Measurements from ENCODE around the gene CACNA1B. TPM values are rescaled to one million over a fixed set of nuclear protein-coding genes. Genes with fewer than 3 reads are reported as not detected.
A peak's percentile ranks its signal among the peaks of the same experiment; 100 is the strongest.

CACNA1B gene
- total and polyA plus RNA-seq, 9 of the 15 experiments (the other 6 are each of a cell fraction or from before 2014, with no cell fraction given), result 0.01 to 0.04 TPM; not detected in 7

GRCh38 chr9:138009803-138010690, 132.5 kb downstream of the CACNA1B start:
- Histone ChIP-seq H3K9me1 (ENCODE audit: control insufficient read depth, insufficient read depth, low read length) (no peaks in the 10 kb centered on the region), H3K36me3 (ENCODE audit: control insufficient read depth, insufficient read depth, low read length) (no peaks in the 10 kb centered on the region), H4K20me1 (replicated peaks; ENCODE audit: control insufficient read depth, insufficient read depth, low read length) (peaks cover 13% of the 10 kb centered on the region), H3K4me1 (replicated peaks in 1 of 2; ENCODE audit: control insufficient read depth in 2 of 2, insufficient read depth in 2 of 2, low read length in 2 of 2) (peaks cover 0 to 3% of the 10 kb centered on the region in 2 experiments; a peak in 1 of 5 replicates), H2AFZ (ENCODE audit: low read depth, low read length) (no peak overlapping the region), H3K27ac (ENCODE audit: extremely low read depth, low read depth, low read length) (no peak overlapping the region), H3K27me3 (ENCODE audit: control insufficient read depth in 2 of 2, insufficient read depth in 2 of 2, low read length in 2 of 2) (peaks cover 4 to 73% of the 10 kb centered on the region in 2 experiments; a peak in 4 of 5 replicates), H3K9ac (ENCODE audit: insufficient read depth in 1 of 2, low read depth in 2 of 2, low read length in 2 of 2) (no peak overlapping the region; a peak in 1 of 4 replicates), H3K4me2 (ENCODE audit: insufficient read depth, low read length) (no peak overlapping the region), H3K9me3 (replicated peaks; ENCODE audit: control insufficient read depth, insufficient read depth, low read depth, low read length) (no peaks in the 10 kb centered on the region), H3K79me2 (ENCODE audit: control insufficient read depth, insufficient read depth, low read length) (no peaks in the 10 kb centered on the region), H3K4me3 (no peak overlapping the region)
- TF ChIP-seq ELF4 (CRISPR knock-in tag; IDR thresholded peaks at IDR 0.05), result no peak
- TF ChIP-seq ZNF445 (CRISPR knock-in tag; IDR thresholded peaks at IDR 0.05; ENCODE audit: low read depth), result no peak
- TF ChIP-seq RAD51 (IDR thresholded peaks at IDR 0.05; ENCODE audit: borderline replicate concordance, low read depth), result no peak
- TF ChIP-seq ZC3H8 (IDR thresholded peaks at IDR 0.05), result no peak
- no peak for TF ChIP-seq U2AF1 (optimal IDR thresholded peaks at IDR 0.05; ENCODE audit: low read depth, low read length)
- no peak for TF ChIP-seq NFE2L1 (tag; IDR thresholded peaks at IDR 0.05; ENCODE audit: borderline replicate concordance, low read depth)
- no peak for TF ChIP-seq ZNF224 (CRISPR knock-in tag; IDR thresholded peaks at IDR 0.05)
- TF ChIP-seq ZBTB9 (CRISPR knock-in tag; IDR thresholded peaks at IDR 0.05), result no peak
- no peak for TF ChIP-seq NKRF (IDR thresholded peaks at IDR 0.05; ENCODE audit: borderline replicate concordance)
- TF ChIP-seq MIER1 (IDR thresholded peaks at IDR 0.05; ENCODE audit: low read depth), result no peak
- TF ChIP-seq TBL1XR1 (IDR thresholded peaks at IDR 0.05; ENCODE audit: low read length in 2 of 2), result no peak
- WGBS (ENCODE audit: insufficient coverage, low coverage, missing lambda C conversion rate), result 2% methylated on average over 16 of the region's 16 CpGs
- POLR2A ChIA-PET, result interaction anchor here (1.0 kb wide), 1 partner anchor 21 kb away, joined by 3 read pairs; no protein-coding TSS in a partner anchor
- ATAC-seq (no peak), FAIRE-seq (no peak), DNase-seq (ENCODE audit: extremely low read depth in 1 of 4, low spot score in 3 of 4) (peak in 2 of 4 experiments; percentile 2 to 3)
- no TSS peak for BruUV-seq (replicated peaks)
- intact Hi-C loops (cut with micrococcal nuclease), result no loop called here
- in situ Hi-C loops (cut with MboI), result no loop called here
- CTCF ChIA-PET (ENCODE audit: low intra/inter-chr PET ratio), result no interaction called here
